ENCODE results near the gene ADCK2.

Gene ADCK2

GRCh38 chr7:140684066-140684950 is 11.6 kb downstream of the ADCK2 start:
- Histone ChIP-seq H3K4me3 (replicated peaks; ENCODE audit: insufficient read depth, low read length) (no peak overlapping the region), H3K27ac (replicated peaks) (no peak overlapping the region), H3K27me3 (ENCODE audit: insufficient read depth, poor library complexity, severe bottlenecking) (no peaks in the 10 kb centered on the region)
- no peak for DNase-seq (ENCODE audit: low read depth in 1 of 2, low spot score in 1 of 2)
- TF ChIP-seq SPI1 (IDR thresholded peaks at IDR 0.05; ENCODE audit: borderline replicate concordance, low read depth), result no peak

DNA sequence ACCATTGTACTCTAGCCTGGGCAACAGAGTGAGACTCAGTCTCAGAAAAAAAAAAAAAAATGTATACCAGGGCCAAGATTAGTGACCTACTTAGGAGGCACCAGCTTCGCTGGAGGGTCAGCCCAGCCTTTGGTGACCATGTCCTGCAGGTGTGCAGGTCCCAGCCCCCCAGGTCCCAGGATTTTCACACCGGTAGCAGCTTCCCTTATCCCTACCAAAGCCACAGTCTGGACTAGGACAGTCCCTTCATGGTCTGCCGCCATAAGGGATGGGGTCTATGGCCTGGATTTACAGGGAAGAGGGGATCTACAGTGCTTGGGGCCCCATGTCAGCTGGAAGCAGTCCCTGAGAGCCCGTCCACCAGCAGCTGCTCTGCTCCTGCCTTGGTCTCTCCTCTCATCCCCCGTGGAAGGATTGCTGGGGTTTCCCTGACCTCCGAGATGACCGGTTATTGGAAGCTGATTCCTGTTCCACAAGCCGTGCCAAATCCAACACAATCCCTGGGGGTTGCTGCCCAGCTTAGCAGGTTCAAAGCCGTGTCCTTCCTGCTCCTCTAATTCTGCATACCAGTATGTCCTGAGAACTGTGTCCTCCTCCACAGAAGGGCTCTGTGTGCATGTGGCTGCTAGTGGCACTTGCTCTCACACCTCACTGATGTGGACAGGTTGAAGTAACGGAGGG is 12.8 kb downstream of the ADCK2 start:
- Histone ChIP-seq H3K27me3 (ENCODE audit: insufficient read depth, poor library complexity, severe bottlenecking) (no peaks in the 10 kb centered on the region), H3K4me3 (replicated peaks; ENCODE audit: insufficient read depth, low read length) (no peak overlapping the region), H3K27ac (replicated peaks) (no peak overlapping the region)
- DNase-seq (ENCODE audit: low read depth in 1 of 2, low spot score in 1 of 2), result no peak
- TF ChIP-seq REST (IDR thresholded peaks at IDR 0.05; ENCODE audit: insufficient replicate concordance, low read depth) (no peak), POLR2AphosphoS5 (IDR thresholded peaks at IDR 0.05; ENCODE audit: low read depth) (no peak), GABPA (IDR thresholded peaks at IDR 0.05; ENCODE audit: low read depth) (no peak), SPI1 (IDR thresholded peaks at IDR 0.05; ENCODE audit: borderline replicate concordance, low read depth) (no peak)
- TF ChIP-seq, protein P1, sequence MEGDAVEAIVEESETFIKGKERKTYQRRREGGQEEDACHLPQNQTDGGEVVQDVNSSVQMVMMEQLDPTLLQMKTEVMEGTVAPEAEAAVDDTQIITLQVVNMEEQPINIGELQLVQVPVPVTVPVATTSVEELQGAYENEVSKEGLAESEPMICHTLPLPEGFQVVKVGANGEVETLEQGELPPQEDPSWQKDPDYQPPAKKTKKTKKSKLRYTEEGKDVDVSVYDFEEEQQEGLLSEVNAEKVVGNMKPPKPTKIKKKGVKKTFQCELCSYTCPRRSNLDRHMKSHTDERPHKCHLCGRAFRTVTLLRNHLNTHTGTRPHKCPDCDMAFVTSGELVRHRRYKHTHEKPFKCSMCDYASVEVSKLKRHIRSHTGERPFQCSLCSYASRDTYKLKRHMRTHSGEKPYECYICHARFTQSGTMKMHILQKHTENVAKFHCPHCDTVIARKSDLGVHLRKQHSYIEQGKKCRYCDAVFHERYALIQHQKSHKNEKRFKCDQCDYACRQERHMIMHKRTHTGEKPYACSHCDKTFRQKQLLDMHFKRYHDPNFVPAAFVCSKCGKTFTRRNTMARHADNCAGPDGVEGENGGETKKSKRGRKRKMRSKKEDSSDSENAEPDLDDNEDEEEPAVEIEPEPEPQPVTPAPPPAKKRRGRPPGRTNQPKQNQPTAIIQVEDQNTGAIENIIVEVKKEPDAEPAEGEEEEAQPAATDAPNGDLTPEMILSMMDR (IDR thresholded peaks at IDR 0.05; ENCODE audit: insufficient read depth, low read length), result no peak

GRCh38 chr7:140686921-140687320 is 14.2 kb downstream of the ADCK2 start:
- no peak for TF ChIP-seq REST (IDR thresholded peaks at IDR 0.05; ENCODE audit: insufficient replicate concordance, low read depth)
- TF ChIP-seq, protein P1 (IDR thresholded peaks at IDR 0.05; ENCODE audit: insufficient read depth, low read length), result no peak
- no peak for TF ChIP-seq GABPA (IDR thresholded peaks at IDR 0.05; ENCODE audit: low read depth)
- no peak for TF ChIP-seq SPI1 (IDR thresholded peaks at IDR 0.05; ENCODE audit: borderline replicate concordance, low read depth)
- TF ChIP-seq POLR2AphosphoS5 (IDR thresholded peaks at IDR 0.05; ENCODE audit: low read depth), result no peak
- Histone ChIP-seq H3K4me3 (replicated peaks; ENCODE audit: insufficient read depth, low read length) (no peak overlapping the region), H3K27me3 (ENCODE audit: insufficient read depth, poor library complexity, severe bottlenecking) (no peaks in the 10 kb centered on the region), H3K27ac (replicated peaks) (no peak overlapping the region)
- DNase-seq (ENCODE audit: low read depth in 1 of 2, low spot score in 1 of 2), result no peak

- no peak for DNase-seq (ENCODE audit: low read depth in 1 of 2, low spot score in 1 of 2)
- TF ChIP-seq SPI1 (IDR thresholded peaks at IDR 0.05; ENCODE audit: borderline replicate concordance, low read depth), result no peak
- H3K4me3 ChIP-seq (replicated peaks; ENCODE audit: insufficient read depth, low read length), result no peak overlapping the region
- H3K27ac ChIP-seq (replicated peaks), result no peak overlapping the region
- no peaks in the 10 kb centered on the region for H3K27me3 ChIP-seq (ENCODE audit: insufficient read depth, poor library complexity, severe bottlenecking)
These were observed 15.6 kb downstream of the ADCK2 start for GRCh38 chr7:140688341-140688740.
